Right lobe of liver (tissue), 4 donors: Measurements from ENCODE around the gene CEP128.

Experiments used
- POLR2A ChIP-seq: fragments of 450-650 bp; IDR thresholded peaks from one replicate; pipeline ENCODE4 v1.6.1; 2017; ENCODE audit warnings: antibody characterized with exemption, mild to moderate bottlenecking
- TF ChIP-seq, protein P1 (sequence below), 4 donors: fragments of 200-600 bp in 3 of 4; fragments of 450-650 bp in 1 of 4; IDR thresholded peaks; one replicate each; pipeline versions ENCODE4 v1.5.1 to v1.8.0; 2016 to 2022; ENCODE audit warnings: antibody characterized with exemption in 4 of 4, mild to moderate bottlenecking in 2 of 4
- donor health status: DM: no; HTN: no; CAD: no.
- donor health status: DM: no; HTN: no; CAD: no.
- donor health status: DM: no; HTN: yes; CAD: no.

DNA sequence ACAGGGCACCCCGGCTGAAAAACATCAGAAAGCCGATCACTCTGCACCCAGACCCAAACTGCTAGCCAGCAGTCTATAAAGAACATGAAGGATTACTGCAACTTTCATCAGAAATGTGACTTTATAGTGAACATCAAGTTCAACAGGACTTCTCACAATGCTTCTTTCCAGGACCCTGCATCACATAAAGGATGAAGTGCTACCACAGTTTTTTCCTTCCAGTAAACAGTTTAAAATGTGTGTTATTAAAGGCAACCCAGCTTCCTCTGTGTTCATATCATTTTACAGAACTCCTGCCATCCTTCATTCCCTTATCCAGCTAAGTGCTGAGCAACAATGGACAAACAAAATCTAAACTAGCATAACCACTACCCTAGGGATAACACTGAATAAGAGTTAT lies 449.9 kb downstream of the CEP128 start:
- TF ChIP-seq, protein P1, sequence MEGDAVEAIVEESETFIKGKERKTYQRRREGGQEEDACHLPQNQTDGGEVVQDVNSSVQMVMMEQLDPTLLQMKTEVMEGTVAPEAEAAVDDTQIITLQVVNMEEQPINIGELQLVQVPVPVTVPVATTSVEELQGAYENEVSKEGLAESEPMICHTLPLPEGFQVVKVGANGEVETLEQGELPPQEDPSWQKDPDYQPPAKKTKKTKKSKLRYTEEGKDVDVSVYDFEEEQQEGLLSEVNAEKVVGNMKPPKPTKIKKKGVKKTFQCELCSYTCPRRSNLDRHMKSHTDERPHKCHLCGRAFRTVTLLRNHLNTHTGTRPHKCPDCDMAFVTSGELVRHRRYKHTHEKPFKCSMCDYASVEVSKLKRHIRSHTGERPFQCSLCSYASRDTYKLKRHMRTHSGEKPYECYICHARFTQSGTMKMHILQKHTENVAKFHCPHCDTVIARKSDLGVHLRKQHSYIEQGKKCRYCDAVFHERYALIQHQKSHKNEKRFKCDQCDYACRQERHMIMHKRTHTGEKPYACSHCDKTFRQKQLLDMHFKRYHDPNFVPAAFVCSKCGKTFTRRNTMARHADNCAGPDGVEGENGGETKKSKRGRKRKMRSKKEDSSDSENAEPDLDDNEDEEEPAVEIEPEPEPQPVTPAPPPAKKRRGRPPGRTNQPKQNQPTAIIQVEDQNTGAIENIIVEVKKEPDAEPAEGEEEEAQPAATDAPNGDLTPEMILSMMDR (IDR thresholded peaks at IDR 0.05) = no peak
- TF ChIP-seq POLR2A = no peak
